Thoracic aorta (tissue), 2 donors: Measurements from ENCODE around the gene GIT2. TPM values are rescaled to one million over a fixed set of nuclear protein-coding genes. Genes with fewer than 3 reads are reported as not detected.

Experiments used
- ATAC-seq: fragments of 150-250 bp; one replicate; pipeline ENCODE4 v1.8.0; 2017; ENCODE audit warnings: low read depth; ENCODE audit not compliant: insufficient number of reproducible peaks, low FRiP score
- DNase-seq: peaks from one replicate; pipeline ENCODE4 v3.0.0-alpha.2; 2020; ENCODE audit warnings: low spot score
- H3K27ac ChIP-seq, 2 donors: fragments of 200-600 bp; sonication (generic); 1 replicate in 1 of 2; 2 replicates in 1 of 2; pipeline ENCODE4 v1.5.1; 2016; ENCODE audit warnings: mild to moderate bottlenecking in 2 of 2, moderate library complexity in 2 of 2
- H3K27me3 ChIP-seq: fragments of 200-600 bp; sonication (generic); replicated peaks from 2 replicates; pipeline ENCODE4 v1.6.0; 2016; ENCODE audit warnings: mild to moderate bottlenecking; ENCODE audit not compliant: insufficient read depth
- H3K36me3 ChIP-seq: fragments of 200-600 bp; sonication (generic); one replicate; pipeline ENCODE4 v1.5.1; 2016
- H3K4me1 ChIP-seq, 2 donors: fragments of 200-600 bp; sonication (generic); 1 replicate in 1 of 2; 2 replicates in 1 of 2; pipeline versions ENCODE4 v1.5.1 to v1.6.0; 2016; ENCODE audit warnings: low read depth in 2 of 2, mild to moderate bottlenecking in 1 of 2; ENCODE audit not compliant: control insufficient read depth in 1 of 2
- H3K4me3 ChIP-seq: fragments of 200-600 bp; sonication (generic); 2 replicates; pipeline ENCODE4 v1.5.1; 2016; ENCODE audit warnings: mild to moderate bottlenecking
- H3K9me3 ChIP-seq: fragments of 200-600 bp; sonication (generic); 2 replicates; pipeline ENCODE4 v1.5.1; 2016
- CTCF ChIP-seq: fragments of 200-600 bp; sonication (generic); IDR thresholded peaks from one replicate; pipeline ENCODE4 v1.5.1; 2019; ENCODE audit warnings: antibody characterized with exemption
- total RNA-seq, 2 donors: library from RNA; depleted of rRNA; stranded (reverse); fragments of >200 nt; gene quantifications; one replicate each; pipeline versions ENCODE4 v1.1.0 to v1.2.3, GENCODE V29; 2016

GIT2 gene
- total RNA-seq, 2 donors from 2014 or later = 45.2 to 71.5 TPM

GRCh38 chr12:110024051-110024450 is 27.9 kb upstream of the GIT2 start:
- Histone ChIP-seq H3K4me3 (no peak overlapping the region), H3K4me1 (peaks cover 21 to 27% of the 10 kb centered on the region in 2 donors), H3K27ac (peak overlapping the region; percentile 55 to 60), H3K36me3 (peaks cover 20% of the 10 kb centered on the region), H3K27me3 (no peaks in the 10 kb centered on the region), H3K9me3 (no peaks in the 10 kb centered on the region)
- TF ChIP-seq CTCF = no peak
- ATAC-seq (no peak), DNase-seq (no peak)

DNA sequence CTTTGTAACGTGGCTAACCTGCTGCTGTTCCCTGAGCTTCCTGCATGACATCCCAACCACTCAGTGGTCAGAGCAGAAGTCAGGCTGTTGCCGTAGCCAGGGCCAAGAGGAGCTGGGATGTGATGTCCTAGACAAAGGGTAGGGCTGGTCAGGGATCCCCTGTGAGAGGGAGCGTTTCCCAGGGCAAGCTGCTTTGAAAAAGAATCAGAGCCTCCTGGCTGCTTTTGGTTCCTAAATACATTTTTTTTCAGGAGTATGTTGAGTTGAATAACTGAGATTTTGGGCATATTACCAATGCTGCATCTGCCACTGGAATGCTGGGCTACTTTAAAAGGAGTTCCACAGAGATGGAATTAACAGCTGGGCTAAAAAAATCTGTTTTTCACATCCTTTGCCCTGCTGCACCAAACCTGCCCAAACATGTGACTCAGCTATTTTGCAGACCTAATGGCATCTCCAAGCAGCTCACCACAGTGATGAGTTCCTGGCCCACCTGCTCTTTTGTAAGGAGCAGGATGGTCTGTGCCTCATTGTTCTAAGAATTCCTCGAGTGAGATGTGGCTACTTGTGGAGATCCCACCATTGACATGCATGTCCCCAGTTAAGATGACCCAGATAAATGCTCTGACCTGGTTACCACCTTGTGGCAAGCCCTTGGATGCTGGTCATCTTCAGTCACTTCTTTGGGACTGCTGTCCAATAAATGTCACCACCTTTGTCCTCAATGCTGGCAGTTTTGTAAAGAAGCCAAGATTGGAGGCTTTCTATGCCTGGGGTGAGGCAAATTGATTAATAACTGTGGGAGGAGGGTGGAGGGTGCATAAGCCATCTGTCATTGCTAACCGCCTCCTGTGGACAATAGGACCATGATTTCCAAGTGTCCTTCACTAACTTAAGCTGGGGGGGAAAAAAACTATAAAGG is 27.2 kb upstream of the GIT2 start:
- no peak for DNase-seq

GRCh38 chr12:110020956-110021355 is 24.8 kb upstream of the GIT2 start:
- Histone ChIP-seq H3K4me3 (no peak overlapping the region), H3K27me3 (no peaks in the 10 kb centered on the region), H3K9me3 (no peaks in the 10 kb centered on the region), H3K36me3 (peaks cover 22% of the 10 kb centered on the region), H3K4me1 (peaks cover 21 to 27% of the 10 kb centered on the region in 2 donors), H3K27ac (no peak overlapping the region)
- TF ChIP-seq CTCF = no peak
- ATAC-seq (no peak), DNase-seq (no peak)

More for the DNA sequence above, 27.2 kb upstream of the GIT2 start:
- TF ChIP-seq CTCF = no peak
- Histone ChIP-seq H3K4me1 (peaks cover 21 to 27% of the 10 kb centered on the region in 2 donors), H3K4me3 (no peak overlapping the region), H3K27me3 (no peaks in the 10 kb centered on the region), H3K36me3 (peaks cover 23% of the 10 kb centered on the region), H3K27ac (peak overlapping the region; percentile 50 to 55), H3K9me3 (no peaks in the 10 kb centered on the region)
- ATAC-seq = no peak

- Histone ChIP-seq H3K27ac (no peak overlapping the region), H3K4me1 (peaks cover 0 to 8% of the 10 kb centered on the region in 2 donors), H3K4me3 (no peak overlapping the region), H3K9me3 (no peaks in the 10 kb centered on the region), H3K27me3 (no peaks in the 10 kb centered on the region), H3K36me3 (peaks cover 22% of the 10 kb centered on the region)
- TF ChIP-seq CTCF = no peak
- ATAC-seq = no peak
- no peak for DNase-seq
Measured at GRCh38 chr12:110015132-110015531, 19.0 kb upstream of the GIT2 start.

- no peak for TF ChIP-seq CTCF
- peaks cover 10% of the 10 kb centered on the region for H3K36me3 ChIP-seq
- ATAC-seq (no peak), DNase-seq (no peak)
- H3K27me3 ChIP-seq = no peaks in the 10 kb centered on the region
- H3K27ac ChIP-seq = no peak overlapping the region
- no peaks in the 10 kb centered on the region for H3K9me3 ChIP-seq
- H3K4me3 ChIP-seq = no peak overlapping the region
- peaks cover 0 to 8% of the 10 kb centered on the region in 2 donors for H3K4me1 ChIP-seq
Measured at GRCh38 chr12:110012659-110013058, 16.5 kb upstream of the GIT2 start.
